Heart left ventricle (tissue), 16 donors: ENCODE data around the gene AWAT2. TPM values are rescaled to one million over a fixed set of nuclear protein-coding genes. Genes with fewer than 3 reads are reported as not detected.
A peak's percentile ranks its signal among the peaks of the same experiment; 100 is the strongest.

ENCODE experiments used
- ATAC-seq, 4 donors: fragments of 200-7000 bp; cut with Tn5 transposase; one replicate each; pipeline ENCODE4 v1.9.1; 2020 to 2022; ENCODE audit warnings: moderate library complexity in 4 of 4, mild to moderate bottlenecking in 3 of 4, moderate number of reproducible peaks in 1 of 4
- DNase-seq, 5 donors: peaks; one replicate each; pipeline ENCODE4 v3.0.0-alpha.2; 2020
- H3K27ac ChIP-seq, 12 donors: fragments of 200-600 bp; sonication (generic) in 4 of 12; one replicate each; pipeline versions ENCODE4 v1.5.0 to v1.8.0; 2016 to 2022; ENCODE audit warnings: mild to moderate bottlenecking in 2 of 12
- H3K27me3 ChIP-seq, 9 donors: fragments of 200-600 bp; sonication (generic) in 2 of 9; one replicate each; pipeline versions ENCODE4 v1.5.1 to v1.8.0; 2016 to 2022; ENCODE audit warnings: mild to moderate bottlenecking in 3 of 9
- H3K36me3 ChIP-seq, 9 donors: fragments of 200-600 bp; sonication (generic) in 2 of 9; one replicate each; pipeline versions ENCODE4 v1.5.0 to v1.8.0; 2018 to 2022; ENCODE audit warnings: mild to moderate bottlenecking in 2 of 9
- H3K4me1 ChIP-seq, 12 donors: fragments of 200-600 bp; sonication (generic) in 4 of 12; one replicate each; pipeline versions ENCODE4 v1.5.0 to v1.8.0; 2016 to 2022; ENCODE audit warnings: mild to moderate bottlenecking in 3 of 12
- H3K4me3 ChIP-seq, 12 donors: fragments of 200-600 bp; sonication (generic) in 4 of 12; one replicate each; pipeline versions ENCODE4 v1.5.0 to v1.8.0; 2017 to 2022; ENCODE audit warnings: mild to moderate bottlenecking in 9 of 12, moderate library complexity in 4 of 12
- H3K9me3 ChIP-seq, 12 donors: fragments of 200-600 bp; sonication (generic) in 4 of 12; one replicate each; pipeline versions ENCODE4 v1.5.0 to v1.8.0; 2016 to 2022; ENCODE audit warnings: mild to moderate bottlenecking in 1 of 12
- CTCF ChIP-seq, 12 donors: fragments of 200-600 bp; sonication (generic) in 4 of 12; IDR thresholded peaks; one replicate each; pipeline versions ENCODE4 v1.5.0 to v1.8.0; 2018 to 2022; ENCODE audit warnings: antibody characterized with exemption in 12 of 12, mild to moderate bottlenecking in 5 of 12
- POLR2A ChIP-seq, 2 donors: fragments of 450-650 bp; IDR thresholded peaks; one replicate each; pipeline ENCODE4 v1.6.1; 2017; ENCODE audit warnings: antibody characterized with exemption in 2 of 2, mild to moderate bottlenecking in 2 of 2, moderate library complexity in 2 of 2
- WGBS, 4 donors: extraction: QIAGEN DNeasy Blood & Tissue Kit in 2 of 4; methylation state at CpG; one replicate each; pipeline versions ENCODE4 v1.1.5 to v1.1.7; 2013 to 2018; 5-methylcytosine and 5-hydroxymethylcytosine counted together
- intact Hi-C, 10 donors: fragments of 100-400 bp; cut with DNase I; formaldehyde crosslinking; loops; one replicate each; pipeline versions ENCODE4 v1.11.1 to v1.14.2; 2022
- polyA plus RNA-seq, 2 donors: library from polyadenylated mRNA; stranded (reverse); fragments of 200-250 nt; gene quantifications; one replicate each; pipeline ENCODE4 v1.2.3, GENCODE V29; 2013
- total RNA-seq, 9 donors: library from RNA; depleted of rRNA in 2 of 9; stranded (reverse); fragments of >200 nt in 2 of 9; fragmentation: NEBNext Ultra II Directional in 3 of 9; extraction: Animal tissue kit (Norgen Biotek cat#: 25700) in 3 of 9; gene quantifications; one replicate each; pipeline versions ENCODE4 v1.1.0 to v1.2.4, GENCODE V29; 2016 to 2023
- donor health status: ischemic (EF 13 %, LVEDD 7.1; RV severe dilation, severe dysfunction).
- donor health status: healthy with polysubstance abuse.
- donor health status: DM: no; HTN: yes; CAD: no.
- donor health status: DM: no; HTN: no; CAD: no.
- donor health status: ischemic (EF 25% LVEDD 6.9; RV normal size, moderate dysfunction).
- donor health status: ischemic (EF 25% LVEDD 5.7; RV mildly dilated, moderate dysfunction).
- donor health status: healthy.
- donor health status: DM: yes; HTN: yes; CAD: no.
- donor health status: ischemic (EF 35%, LVEDD 5.7; RV mildly dilated, moderate dysfunction).
- donor health status: nonischemic (EF 11% LVEDD 7.7; RV severe dilation, severe dysfunction).
- donor health status: DM: yes; HTN: yes; CAD: no.
- donor health status: PGD.
- donor health status: ischemic (EF 29% LVEDD 5.4; RV normal size, mild dysfunction).
- donor health status: nonischemic (EF 23%, LVEDD 6.1; RV moderate dilation, normal function).

The AWAT2 gene
- total and polyA plus RNA-seq, 11 donors: not detected

DNA sequence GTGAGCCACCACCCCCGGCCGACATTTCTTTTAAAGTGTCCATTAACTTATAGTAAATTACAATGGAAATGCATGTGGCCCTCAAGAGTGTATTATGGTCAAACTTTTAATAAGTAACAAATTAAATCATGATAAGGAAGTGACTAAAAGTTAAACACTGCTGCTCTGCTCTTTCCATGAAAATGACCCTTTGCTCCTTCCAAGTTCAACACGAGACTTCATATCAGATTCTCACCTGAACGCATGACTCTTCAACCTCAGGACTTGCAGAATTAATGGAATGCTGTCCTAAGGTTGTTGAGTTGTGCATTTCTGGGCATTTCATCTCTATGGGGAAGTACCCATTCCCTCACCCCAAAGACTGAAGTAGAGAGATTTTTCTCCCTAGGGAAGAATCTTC is 27.1 kb downstream of the AWAT2 start:
- DNase-seq: no peak
- WGBS, 4 donors: 83 to 96% (median 95%) methylated on average over 4 of the region's 4 CpGs
- H3K27me3 ChIP-seq: peaks cover 0 to 7% (median 0%) of the 10 kb centered on the region in 9 donors
- no peak for ATAC-seq
- no peak for TF ChIP-seq CTCF (IDR thresholded peaks at IDR 0.05)
- no peak for TF ChIP-seq POLR2A (IDR thresholded peaks at IDR 0.05)
- no peaks in the 10 kb centered on the region for H3K36me3 ChIP-seq
- H3K27ac ChIP-seq: no peak overlapping the region
- H3K4me1 ChIP-seq: peaks cover 0 to 22% (median 1%) of the 10 kb centered on the region in 12 donors
- H3K9me3 ChIP-seq: peaks cover 0 to 9% (median 0%) of the 10 kb centered on the region in 12 donors
- intact Hi-C loops: loop anchor here in 1 of 10 donors (10.0 kb wide), 1 partner anchor 408 kb away; the partner anchor contains the start of gene EDA
- H3K4me3 ChIP-seq: no peak overlapping the region

- no peak for DNase-seq
- intact Hi-C loops: no loop called here
- Histone ChIP-seq H3K36me3 (no peaks in the 10 kb centered on the region), H3K4me3 (no peak overlapping the region), H3K27me3 (peaks cover 0 to 35% (median 0%) of the 10 kb centered on the region in 9 donors), H3K4me1 (peaks cover 0 to 15% (median 0%) of the 10 kb centered on the region in 12 donors), H3K27ac (no peak overlapping the region), H3K9me3 (peaks cover 0 to 11% (median 0%) of the 10 kb centered on the region in 12 donors)
- 86 to 93% (median 91%) methylated on average over 2 of the region's 2 CpGs for WGBS, 4 donors
- no peak for ATAC-seq
- no peak for TF ChIP-seq CTCF (IDR thresholded peaks at IDR 0.05)
- no peak for TF ChIP-seq POLR2A (IDR thresholded peaks at IDR 0.05)
These were observed 33.2 kb downstream of the AWAT2 start for GRCh38 chrX:70016513-70016912.

DNA sequence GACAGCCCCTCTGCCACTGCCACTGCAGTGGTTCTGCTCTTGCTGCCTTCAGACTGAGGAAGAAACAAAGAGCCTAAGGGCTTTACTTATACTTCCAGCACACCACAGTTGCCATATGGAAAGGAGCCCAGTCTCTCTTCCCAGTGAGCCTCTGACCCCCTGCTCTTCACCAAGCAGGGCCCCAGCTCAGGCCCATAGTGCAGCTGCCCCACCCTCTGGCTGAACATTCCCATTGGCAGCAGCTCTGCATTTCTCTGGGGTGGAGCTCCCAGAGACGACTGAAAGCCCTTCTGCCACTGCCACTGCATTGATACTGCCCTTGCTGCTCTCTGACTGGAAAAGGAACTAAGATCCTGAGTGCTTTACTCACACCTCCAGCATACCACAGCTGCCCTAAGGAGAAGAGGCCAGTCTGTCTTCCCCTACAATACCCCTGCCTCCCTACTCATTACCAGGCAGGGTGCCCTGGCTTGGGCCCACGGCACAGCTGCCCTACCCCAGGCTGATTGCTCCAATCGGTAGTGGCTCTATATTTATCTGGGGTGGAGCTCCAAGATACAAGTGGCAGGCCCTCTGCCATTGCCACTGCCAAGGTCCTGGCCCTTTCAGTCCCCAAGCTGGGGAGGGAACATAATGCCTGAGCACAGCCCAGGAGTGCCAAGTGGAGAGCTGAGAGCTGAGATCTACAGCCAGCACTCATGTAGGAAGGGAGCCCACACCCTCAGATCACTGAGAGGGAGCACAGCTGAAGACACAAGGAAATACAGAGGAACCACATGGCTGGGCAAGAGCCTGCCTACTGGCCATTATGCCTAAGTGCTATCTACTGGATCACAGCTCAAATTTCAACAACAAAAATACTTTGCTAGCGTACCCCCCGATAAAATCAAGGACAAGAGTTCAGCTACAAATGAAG is 36.0 kb downstream of the AWAT2 start:
- intact Hi-C loops: loop anchor here in 2 of 10 donors (5.0 kb wide), 1 partner anchor 396 kb away; the partner anchor contains the start of gene EDA (in 2 of the 2)
- H3K27ac ChIP-seq: peak overlapping the region; percentile 29 to 86 (median 65)
- TF ChIP-seq POLR2A (IDR thresholded peaks at IDR 0.05) (peak in 1 of 2 donors; percentile 12), CTCF (IDR thresholded peaks at IDR 0.05) (peak in 2 of 12 donors; percentile 5 to 15)
- peaks cover 0 to 15% (median 0%) of the 10 kb centered on the region in 12 donors for H3K4me1 ChIP-seq
- H3K4me3 ChIP-seq: no peak overlapping the region
- H3K27me3 ChIP-seq: peaks cover 0 to 37% (median 0%) of the 10 kb centered on the region in 9 donors
- peaks cover 0 to 11% (median 0%) of the 10 kb centered on the region in 12 donors for H3K9me3 ChIP-seq
- WGBS, 4 donors: 32 to 55% (median 39%) methylated on average over 4 to 5 of the region's 5 CpGs
- DNase-seq (peak in 4 of 5 donors; percentile 40 to 75 (median 62)), ATAC-seq (peak; percentile 95 to 97 (median 96))
- no peaks in the 10 kb centered on the region for H3K36me3 ChIP-seq

DNA sequence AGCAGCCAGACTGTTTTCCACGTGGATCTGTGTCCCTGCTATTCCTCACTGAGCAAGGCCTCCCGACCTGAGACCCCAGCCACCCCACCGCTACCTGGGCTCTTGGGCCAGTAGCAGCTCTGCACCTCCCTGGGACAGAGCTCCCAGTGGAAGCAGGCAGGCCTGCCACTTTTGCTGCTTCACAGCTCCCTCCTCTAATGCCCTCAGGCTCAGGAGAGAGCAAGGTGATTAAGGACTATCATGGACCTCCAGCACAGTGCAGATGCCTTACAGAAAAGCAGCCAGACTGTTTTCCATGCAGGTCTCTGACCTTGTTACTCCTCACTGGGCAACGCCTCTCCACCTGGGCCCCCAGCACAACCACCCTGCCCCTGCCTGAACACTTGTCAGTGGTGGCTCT is 37.0 kb downstream of the AWAT2 start:
- H3K27me3 ChIP-seq: peaks cover 0 to 37% (median 0%) of the 10 kb centered on the region in 9 donors
- H3K27ac ChIP-seq: peak overlapping the region; percentile 29 to 86 (median 65)
- 59 to 79% (median 70%) methylated on average over 2 to 4 of the region's 4 CpGs for WGBS, 4 donors
- no peak for TF ChIP-seq POLR2A (IDR thresholded peaks at IDR 0.05)
- TF ChIP-seq CTCF (IDR thresholded peaks at IDR 0.05): no peak
- H3K9me3 ChIP-seq: peaks cover 0 to 3% (median 0%) of the 10 kb centered on the region in 12 donors
- ATAC-seq: peak in 1 of 4 donors; percentile 12
- no peak for DNase-seq
- no peaks in the 10 kb centered on the region for H3K36me3 ChIP-seq
- intact Hi-C loops: loop anchor here in 2 of 10 donors (5.0 kb wide), 1 partner anchor 395 kb away; the partner anchor contains the start of gene EDA (in 2 of the 2)
- H3K4me1 ChIP-seq: peaks cover 0 to 15% (median 0%) of the 10 kb centered on the region in 12 donors
- H3K4me3 ChIP-seq: no peak overlapping the region
